ENCODE results near the gene GMPS. TPM values are rescaled to one million over a fixed set of nuclear protein-coding genes. Genes with fewer than 3 reads are reported as not detected.

Gene GMPS
- total and polyA plus RNA-seq, 9 of the 15 experiments (the other 6 are each of a cell fraction or from before 2014, with no cell fraction given) = 73.7 to 282 (median 156) TPM

DNA sequence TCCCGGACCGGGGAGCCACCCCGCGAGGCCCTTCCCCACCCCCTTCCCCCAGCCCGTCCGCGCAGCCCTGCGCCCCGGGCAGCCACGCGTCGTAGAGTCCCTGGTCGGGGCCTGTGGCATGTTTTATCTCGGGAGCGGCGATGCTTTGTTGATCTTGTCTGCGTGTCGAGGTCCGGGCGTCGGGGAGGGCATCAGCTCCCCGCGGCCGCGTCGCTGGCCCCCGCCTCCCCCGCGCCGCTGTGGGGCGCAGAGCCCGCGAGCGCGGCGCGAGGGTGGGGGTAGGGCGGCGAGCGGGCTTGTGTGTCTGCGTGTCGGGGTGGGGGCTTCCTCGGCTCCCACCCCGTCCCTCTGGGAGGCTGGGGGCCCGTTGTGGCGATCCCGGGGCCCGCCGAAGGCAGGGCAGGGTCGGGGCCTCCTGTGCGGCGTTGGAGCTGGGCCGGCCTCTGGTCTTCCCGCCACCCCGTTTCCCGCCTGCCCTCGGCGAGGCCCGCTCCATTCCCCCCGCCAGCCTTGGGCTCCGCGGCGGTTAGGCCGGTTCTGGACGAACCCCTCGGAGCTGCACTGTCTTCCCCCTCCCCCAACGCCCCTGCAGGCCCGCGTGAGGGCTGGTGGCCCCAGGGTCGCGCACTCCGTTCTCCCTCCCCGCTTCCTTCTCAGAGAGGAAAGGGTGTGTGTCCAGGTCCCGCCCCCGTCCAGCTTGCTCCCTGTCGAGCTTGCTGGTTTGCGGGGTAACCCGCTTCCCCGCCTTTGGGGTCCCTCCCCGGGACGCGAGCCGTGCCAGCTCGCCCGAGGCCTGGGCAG, 695 bp downstream of the GMPS start (continued):
- TF ChIP-seq TRIM24 (IDR thresholded peaks at IDR 0.05) (no peak), PCBP1 (IDR thresholded peaks at IDR 0.05; ENCODE audit: low read depth, low read length, poor library complexity, severe bottlenecking) (no peak), ZNF311 (CRISPR knock-in tag; IDR thresholded peaks at IDR 0.05) (no peak), NR3C1 (CRISPR knock-in tag; IDR thresholded peaks at IDR 0.05) (0 out of 2 replicates have a peak, but pooled peaks have one; percentile 5), TOE1 (IDR thresholded peaks at IDR 0.05; ENCODE audit: borderline replicate concordance) (no peak), TOE1 (CRISPR knock-in tag; IDR thresholded peaks at IDR 0.05; ENCODE audit: borderline replicate concordance, low read depth) (no peak), ZNF175 (CRISPR knock-in tag; IDR thresholded peaks at IDR 0.05; ENCODE audit: low read depth) (no peak), RBM34 (IDR thresholded peaks at IDR 0.05; ENCODE audit: borderline replicate concordance, insufficient read depth, low read length) (no peak), TAF15 (IDR thresholded peaks at IDR 0.05; ENCODE audit: low read depth, low read length) (no peak), JUND (IDR thresholded peaks at IDR 0.05; ENCODE audit: borderline replicate concordance, low read depth, low read length) (no peak), JUND (tag; IDR thresholded peaks at IDR 0.05; ENCODE audit: borderline replicate concordance, low read depth, low read length) (no peak), CBX5 (IDR thresholded peaks at IDR 0.05; ENCODE audit: borderline replicate concordance, low read depth) (no peak), JUN (IDR thresholded peaks at IDR 0.05; ENCODE audit: borderline replicate concordance, low read depth, low read length) (no peak), JUN (CRISPR knock-in tag; IDR thresholded peaks at IDR 0.05; ENCODE audit: borderline replicate concordance) (no peak), HDAC2 (IDR thresholded peaks at IDR 0.05) (0 out of 2 replicates have a peak, but pooled peaks have one; percentile 25), U2AF2 (optimal IDR thresholded peaks at IDR 0.05; ENCODE audit: low read depth, low read length) (no peak), RAD21 (CRISPR knock-in tag; conservative IDR thresholded peaks at IDR 0.05 in 1 of 2, IDR thresholded peaks at IDR 0.05 in 1 of 2) (no peak), CCNT2 (IDR thresholded peaks at IDR 0.05; ENCODE audit: borderline replicate concordance, extremely low read depth, insufficient read length, low read depth, low read length) (peak; percentile 40)
- TF ChIP-seq, protein P1, sequence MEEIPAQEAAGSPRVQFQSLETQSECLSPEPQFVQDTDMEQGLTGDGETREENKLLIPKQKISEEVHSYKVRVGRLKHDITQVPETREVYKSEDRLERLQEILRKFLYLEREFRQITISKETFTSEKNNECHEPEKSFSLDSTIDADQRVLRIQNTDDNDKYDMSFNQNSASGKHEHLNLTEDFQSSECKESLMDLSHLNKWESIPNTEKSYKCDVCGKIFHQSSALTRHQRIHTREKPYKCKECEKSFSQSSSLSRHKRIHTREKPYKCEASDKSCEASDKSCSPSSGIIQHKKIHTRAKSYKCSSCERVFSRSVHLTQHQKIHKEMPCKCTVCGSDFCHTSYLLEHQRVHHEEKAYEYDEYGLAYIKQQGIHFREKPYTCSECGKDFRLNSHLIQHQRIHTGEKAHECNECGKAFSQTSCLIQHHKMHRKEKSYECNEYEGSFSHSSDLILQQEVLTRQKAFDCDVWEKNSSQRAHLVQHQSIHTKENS (CRISPR knock-in tag; IDR thresholded peaks at IDR 0.05) = no peak
- TF ChIP-seq, protein P2, sequence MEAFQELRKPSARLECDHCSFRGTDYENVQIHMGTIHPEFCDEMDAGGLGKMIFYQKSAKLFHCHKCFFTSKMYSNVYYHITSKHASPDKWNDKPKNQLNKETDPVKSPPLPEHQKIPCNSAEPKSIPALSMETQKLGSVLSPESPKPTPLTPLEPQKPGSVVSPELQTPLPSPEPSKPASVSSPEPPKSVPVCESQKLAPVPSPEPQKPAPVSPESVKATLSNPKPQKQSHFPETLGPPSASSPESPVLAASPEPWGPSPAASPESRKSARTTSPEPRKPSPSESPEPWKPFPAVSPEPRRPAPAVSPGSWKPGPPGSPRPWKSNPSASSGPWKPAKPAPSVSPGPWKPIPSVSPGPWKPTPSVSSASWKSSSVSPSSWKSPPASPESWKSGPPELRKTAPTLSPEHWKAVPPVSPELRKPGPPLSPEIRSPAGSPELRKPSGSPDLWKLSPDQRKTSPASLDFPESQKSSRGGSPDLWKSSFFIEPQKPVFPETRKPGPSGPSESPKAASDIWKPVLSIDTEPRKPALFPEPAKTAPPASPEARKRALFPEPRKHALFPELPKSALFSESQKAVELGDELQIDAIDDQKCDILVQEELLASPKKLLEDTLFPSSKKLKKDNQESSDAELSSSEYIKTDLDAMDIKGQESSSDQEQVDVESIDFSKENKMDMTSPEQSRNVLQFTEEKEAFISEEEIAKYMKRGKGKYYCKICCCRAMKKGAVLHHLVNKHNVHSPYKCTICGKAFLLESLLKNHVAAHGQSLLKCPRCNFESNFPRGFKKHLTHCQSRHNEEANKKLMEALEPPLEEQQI (IDR thresholded peaks at IDR 0.05) = no peak
- TF ChIP-seq, protein P3, sequence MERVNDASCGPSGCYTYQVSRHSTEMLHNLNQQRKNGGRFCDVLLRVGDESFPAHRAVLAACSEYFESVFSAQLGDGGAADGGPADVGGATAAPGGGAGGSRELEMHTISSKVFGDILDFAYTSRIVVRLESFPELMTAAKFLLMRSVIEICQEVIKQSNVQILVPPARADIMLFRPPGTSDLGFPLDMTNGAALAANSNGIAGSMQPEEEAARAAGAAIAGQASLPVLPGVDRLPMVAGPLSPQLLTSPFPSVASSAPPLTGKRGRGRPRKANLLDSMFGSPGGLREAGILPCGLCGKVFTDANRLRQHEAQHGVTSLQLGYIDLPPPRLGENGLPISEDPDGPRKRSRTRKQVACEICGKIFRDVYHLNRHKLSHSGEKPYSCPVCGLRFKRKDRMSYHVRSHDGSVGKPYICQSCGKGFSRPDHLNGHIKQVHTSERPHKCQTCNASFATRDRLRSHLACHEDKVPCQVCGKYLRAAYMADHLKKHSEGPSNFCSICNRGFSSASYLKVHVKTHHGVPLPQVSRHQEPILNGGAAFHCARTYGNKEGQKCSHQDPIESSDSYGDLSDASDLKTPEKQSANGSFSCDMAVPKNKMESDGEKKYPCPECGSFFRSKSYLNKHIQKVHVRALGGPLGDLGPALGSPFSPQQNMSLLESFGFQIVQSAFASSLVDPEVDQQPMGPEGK (CRISPR knock-in tag; IDR thresholded peaks at IDR 0.05; ENCODE audit: borderline replicate concordance) = no peak

Data from K562 (cell line).